Endothelial cell of umbilical vein (primary cell): ENCODE measurements around the gene PTPRU. TPM values are rescaled to one million over a fixed set of nuclear protein-coding genes. Genes with fewer than 3 reads are reported as not detected.

Experiments
- BruUV-seq: library from RNA; stranded (reverse); fragments of 400-500 nt; replicated peaks from 2 replicates; lab custom pipeline; 2021; lab: Mats Ljungman, UMichigan
- CTCF ChIA-PET: fragments of 300-600, 350-600 bp; sonication (Branson Sonifier 250); formaldehyde crosslinking; loops from one replicate; lab custom pipeline; 2021; ENCODE audit warnings: antibody characterized with exemption, inconsistent platforms; lab: Charles Lee
- POLR2A ChIA-PET: fragments of 300-600, 350-600 bp; sonication (Branson Sonifier 250); formaldehyde crosslinking; loops from one replicate; lab custom pipeline; 2021; ENCODE audit warnings: antibody characterized with exemption, inconsistent platforms; lab: Charles Lee
- DNase-seq: peaks from one replicate; pipeline ENCODE4 v3.0.0-alpha.2; 2011; ENCODE audit warnings: low read depth, low spot score
- FAIRE-seq: peaks from 2 replicates; lab custom pipeline; 2011; peaks lifted over from hg19 to GRCh38; lab: Jason Lieb, UNC
- H2AFZ ChIP-seq: 2 replicates; pipeline ENCODE4 v1.6.0; 2012; ENCODE audit warnings: low read depth, low read length, control low read depth, inconsistent platforms
- H3K27ac ChIP-seq: 2 replicates; pipeline ENCODE4 v1.5.1; 2011; ENCODE audit warnings: low read depth, mild to moderate bottlenecking, control low read depth, low read length, moderate library complexity; ENCODE audit not compliant: insufficient read depth
- H3K27me3 ChIP-seq, 2 experiments: 2 replicates each; pipeline versions ENCODE4 v1.6.0 to v1.6.1; 2011; ENCODE audit warnings: low read length in 2 of 2, mixed read lengths in 1 of 2; ENCODE audit not compliant: control insufficient read depth in 2 of 2, insufficient read depth in 2 of 2
- H3K36me3 ChIP-seq, 2 experiments: 2 replicates in 1 of 2; 3 replicates in 1 of 2; pipeline ENCODE4 v1.5.1; 2011; ENCODE audit warnings: low read length in 2 of 2, mild to moderate bottlenecking in 1 of 2, moderate library complexity in 1 of 2; ENCODE audit not compliant: control insufficient read depth in 2 of 2, insufficient read depth in 2 of 2; ENCODE audit errors: extremely low read depth in 1 of 2
- H3K4me1 ChIP-seq: 3 replicates; pipeline ENCODE4 v1.5.1; 2011; ENCODE audit warnings: mild to moderate bottlenecking, low read length; ENCODE audit not compliant: control insufficient read depth, insufficient read depth; ENCODE audit errors: extremely low read depth
- H3K4me2 ChIP-seq: 2 replicates; pipeline ENCODE4 v1.6.1; 2011; ENCODE audit warnings: low read length, control low read depth, mixed read lengths; ENCODE audit not compliant: insufficient read depth
- H3K4me3 ChIP-seq, 3 experiments: fragments of 200-600 bp in 1 of 3; sonication (generic), shearing (Covaris generic) in 1 of 3; replicated peaks in 1 of 3; 2 replicates each; pipeline ENCODE4 v1.5.1; 2011 to 2016; ENCODE audit warnings: control low read depth in 3 of 3, low read length in 3 of 3, mild to moderate bottlenecking in 2 of 3, inconsistent platforms in 1 of 3, low read depth in 1 of 3, moderate library complexity in 1 of 3; ENCODE audit not compliant: insufficient read depth in 1 of 3
- H3K79me2 ChIP-seq: 2 replicates; pipeline ENCODE4 v1.6.0; 2012; ENCODE audit warnings: low read length, inconsistent platforms; ENCODE audit not compliant: control insufficient read depth, insufficient read depth
- H3K9ac ChIP-seq: replicated peaks from 2 replicates; pipeline ENCODE3; 2011; ENCODE audit warnings: low read length, control low read depth; ENCODE audit not compliant: insufficient read depth; ENCODE audit errors: extremely low read depth
- H3K9me1 ChIP-seq: replicated peaks from 3 replicates; pipeline ENCODE4 v1.6.0; 2011; ENCODE audit warnings: mild to moderate bottlenecking, low read length; ENCODE audit not compliant: control insufficient read depth, insufficient read depth; ENCODE audit errors: extremely low read depth
- H3K9me3 ChIP-seq: replicated peaks from 2 replicates; pipeline ENCODE4 v1.5.1; 2012; ENCODE audit warnings: low read length, inconsistent platforms; ENCODE audit not compliant: control insufficient read depth, insufficient read depth
- H4K20me1 ChIP-seq: replicated peaks from 2 replicates; pipeline ENCODE3; 2011; ENCODE audit warnings: mild to moderate bottlenecking, low read length; ENCODE audit not compliant: control insufficient read depth, insufficient read depth; ENCODE audit errors: extremely low read depth
- EZH2 ChIP-seq: IDR thresholded peaks from 2 replicates; pipeline ENCODE4 v1.6.1; 2012; ENCODE audit warnings: borderline replicate concordance, low read depth, mild to moderate bottlenecking, moderate library complexity, low read length, inconsistent platforms; ENCODE audit not compliant: severe bottlenecking
- FOS ChIP-seq: IDR thresholded peaks from 2 replicates; pipeline ENCODE4 v1.6.1; 2011; ENCODE audit warnings: mild to moderate bottlenecking, low read length, moderate library complexity, borderline replicate concordance; ENCODE audit not compliant: insufficient read depth
- GATA2 ChIP-seq: IDR thresholded peaks from 2 replicates; pipeline ENCODE4 v1.7.0; 2011; ENCODE audit warnings: low read depth, mild to moderate bottlenecking, moderate library complexity, mixed read lengths, low read length; ENCODE audit not compliant: insufficient read length, insufficient read depth
- JUN ChIP-seq: IDR thresholded peaks from 2 replicates; pipeline ENCODE4 v1.6.1; 2011; ENCODE audit warnings: borderline replicate concordance, low read depth; ENCODE audit not compliant: insufficient read length, insufficient read depth
- MYC ChIP-seq: IDR thresholded peaks from one replicate; pipeline ENCODE4 v1.6.1; 2011; ENCODE audit warnings: mild to moderate bottlenecking, low read depth, low read length
- POLR2A ChIP-seq: IDR thresholded peaks from 2 replicates; pipeline ENCODE4 v1.6.1; 2012; ENCODE audit warnings: low read depth, mild to moderate bottlenecking, control low read depth, low read length
- POLR2AphosphoS5 ChIP-seq: IDR thresholded peaks from 2 replicates; pipeline ENCODE4 v1.6.1; 2012; ENCODE audit warnings: low read depth, mild to moderate bottlenecking, control low read depth, low read length, moderate library complexity; ENCODE audit not compliant: insufficient read depth
- dilution Hi-C: fragments of 300-500 bp; cut with MboI; formaldehyde crosslinking; loops from one replicate; pipeline ENCODE4 v1.15.0; 2019; ENCODE audit warnings: low sequenced_read_pairs; ENCODE audit not compliant: extremely low pct_ligation_motif_present
- intact Hi-C: fragments of 100-400 bp; cut with micrococcal nuclease; formaldehyde crosslinking; loops from one replicate; pipeline ENCODE4 v1.10.0; 2022
- polyA plus RNA-seq, 4 experiments: library from polyadenylated mRNA; depleted of rRNA in 3 of 4; stranded (reverse) in 3 of 4; unstranded in 1 of 4; fragments of >200 nt; gene quantifications; 2 replicates each; pipeline versions ENCODE4 v1.2.1 to v1.2.3, GENCODE V29; 2011 to 2012; ENCODE audit warnings: missing spikeins in 1 of 4
- total RNA-seq: library from RNA; stranded (reverse); gene quantifications from 2 replicates; pipeline ENCODE4 v1.2.3, GENCODE V29; 2021
- TF ChIP-seq, protein P1 (sequence below): IDR thresholded peaks from 2 replicates; pipeline ENCODE4 v1.6.1; 2011; ENCODE audit not compliant: insufficient read depth, insufficient read length
- TF ChIP-seq, protein P2 (sequence below), 2 donors: IDR thresholded peaks; 1 replicate in 1 of 2; 2 replicates in 1 of 2; pipeline ENCODE4 v1.5.1; 2011; ENCODE audit warnings: low read length in 2 of 2, mild to moderate bottlenecking in 2 of 2, moderate library complexity in 2 of 2, control low read depth in 1 of 2, inconsistent platforms in 1 of 2, low read depth in 1 of 2; ENCODE audit not compliant: insufficient read depth in 1 of 2; ENCODE audit errors: extremely low read depth in 1 of 2

PTPRU gene
- total and polyA plus RNA-seq, 2 donors (not counting 3 experiments of a cell fraction or from before 2014, with no cell fraction given) = 0.58 to 2.6 TPM

GRCh38 chr1:29243871-29244200 is 7.5 kb downstream of the PTPRU start:
- Histone ChIP-seq H4K20me1 (no peaks in the 10 kb centered on the region), H3K9ac (no peak overlapping the region), H3K4me3 (no peak overlapping the region), H3K79me2 (no peaks in the 10 kb centered on the region), H3K36me3 (no peaks in the 10 kb centered on the region), H3K27ac (no peak overlapping the region), H3K27me3 (peaks cover 9 to 13% of the 10 kb centered on the region in 2 experiments), H3K4me2 (no peak overlapping the region), H3K4me1 (no peaks in the 10 kb centered on the region), H2AFZ (no peak overlapping the region), H3K9me1 (no peaks in the 10 kb centered on the region), H3K9me3 (no peaks in the 10 kb centered on the region)
- CTCF ChIA-PET = interaction anchor here (1.2 to 3.6 kb wide), 3 partner anchors 88 to 1464 kb away, joined by 3 to 24 read pairs (median 5); no protein-coding TSS in a partner anchor
- no peak for DNase-seq
- dilution Hi-C loops (loop anchor here (25.0 kb wide), 1 partner anchor 843 kb away; no protein-coding TSS in a partner anchor), intact Hi-C loops (no loop called here)
- POLR2A ChIA-PET = no interaction called here
- no peak for TF ChIP-seq POLR2AphosphoS5
- no peak for TF ChIP-seq MYC
- TF ChIP-seq JUN = no peak
- no peak for TF ChIP-seq POLR2A
- TF ChIP-seq EZH2 = no peak
- TF ChIP-seq FOS = no peak
- TF ChIP-seq, protein P1, sequence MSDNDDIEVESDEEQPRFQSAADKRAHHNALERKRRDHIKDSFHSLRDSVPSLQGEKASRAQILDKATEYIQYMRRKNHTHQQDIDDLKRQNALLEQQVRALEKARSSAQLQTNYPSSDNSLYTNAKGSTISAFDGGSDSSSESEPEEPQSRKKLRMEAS = no peak
- TF ChIP-seq GATA2 = no peak
- TF ChIP-seq, protein P2, sequence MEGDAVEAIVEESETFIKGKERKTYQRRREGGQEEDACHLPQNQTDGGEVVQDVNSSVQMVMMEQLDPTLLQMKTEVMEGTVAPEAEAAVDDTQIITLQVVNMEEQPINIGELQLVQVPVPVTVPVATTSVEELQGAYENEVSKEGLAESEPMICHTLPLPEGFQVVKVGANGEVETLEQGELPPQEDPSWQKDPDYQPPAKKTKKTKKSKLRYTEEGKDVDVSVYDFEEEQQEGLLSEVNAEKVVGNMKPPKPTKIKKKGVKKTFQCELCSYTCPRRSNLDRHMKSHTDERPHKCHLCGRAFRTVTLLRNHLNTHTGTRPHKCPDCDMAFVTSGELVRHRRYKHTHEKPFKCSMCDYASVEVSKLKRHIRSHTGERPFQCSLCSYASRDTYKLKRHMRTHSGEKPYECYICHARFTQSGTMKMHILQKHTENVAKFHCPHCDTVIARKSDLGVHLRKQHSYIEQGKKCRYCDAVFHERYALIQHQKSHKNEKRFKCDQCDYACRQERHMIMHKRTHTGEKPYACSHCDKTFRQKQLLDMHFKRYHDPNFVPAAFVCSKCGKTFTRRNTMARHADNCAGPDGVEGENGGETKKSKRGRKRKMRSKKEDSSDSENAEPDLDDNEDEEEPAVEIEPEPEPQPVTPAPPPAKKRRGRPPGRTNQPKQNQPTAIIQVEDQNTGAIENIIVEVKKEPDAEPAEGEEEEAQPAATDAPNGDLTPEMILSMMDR (IDR thresholded peaks at IDR 0.05; ENCODE audit: extremely low read depth in 1 of 2, insufficient read depth in 1 of 2, low read depth in 1 of 2, low read length in 2 of 2) = no peak
- FAIRE-seq = no peak
- BruUV-seq = no TSS peak
